Glutamatergic neuron (in vitro differentiated cells): ENCODE measurements around the gene HRH2. TPM values are rescaled to one million over a fixed set of nuclear protein-coding genes. Genes with fewer than 3 reads are reported as not detected.

ENCODE experiments used
- DNase-seq: peaks from one replicate; pipeline ENCODE4 v3.0.0; 2022
- H3K27ac Mint-ChIP-seq: one replicate; pipeline ENCODE4 v1.8.0; 2020; ENCODE audit warnings: mild to moderate bottlenecking, mixed read lengths, inconsistent platforms; ENCODE audit not compliant: unreplicated experiment
- H3K27me3 Mint-ChIP-seq: one replicate; pipeline ENCODE4 v1.8.0; 2020; ENCODE audit warnings: mild to moderate bottlenecking, moderate library complexity, mixed read lengths, inconsistent platforms; ENCODE audit not compliant: unreplicated experiment
- H3K36me3 Mint-ChIP-seq: one replicate; pipeline ENCODE4 v1.8.0; 2020; ENCODE audit warnings: mild to moderate bottlenecking, mixed read lengths, inconsistent platforms; ENCODE audit not compliant: unreplicated experiment
- H3K4me1 Mint-ChIP-seq: one replicate; pipeline ENCODE4 v1.8.0; 2020; ENCODE audit warnings: mild to moderate bottlenecking, low read depth, mixed read lengths, inconsistent platforms; ENCODE audit not compliant: unreplicated experiment
- H3K4me3 Mint-ChIP-seq: one replicate; pipeline ENCODE4 v1.8.0; 2020; ENCODE audit warnings: mild to moderate bottlenecking, mixed read lengths, inconsistent platforms; ENCODE audit not compliant: unreplicated experiment
- H3K9me3 Mint-ChIP-seq: one replicate; pipeline ENCODE4 v1.8.0; 2020; ENCODE audit warnings: mild to moderate bottlenecking, moderate library complexity, mixed read lengths, inconsistent platforms; ENCODE audit not compliant: unreplicated experiment
- total RNA-seq: library from RNA; stranded (reverse); fragmentation: NEBNext Ultra II Directional; extraction: Animal tissue kit (Norgen Biotek cat#: 25700); gene quantifications from one replicate; pipeline ENCODE4 v1.2.1, GENCODE V29; 2021; ENCODE audit not compliant: unreplicated experiment
- TF ChIP-seq, protein P1 (sequence below): fragments of 200-600 bp; sonication (generic); IDR thresholded peaks from one replicate; pipeline ENCODE4 v1.5.0; 2021; ENCODE audit not compliant: partially characterized antibody, unreplicated experiment

HRH2 gene
- total RNA-seq, 1 donor from 2014 or later: not detected

DNA sequence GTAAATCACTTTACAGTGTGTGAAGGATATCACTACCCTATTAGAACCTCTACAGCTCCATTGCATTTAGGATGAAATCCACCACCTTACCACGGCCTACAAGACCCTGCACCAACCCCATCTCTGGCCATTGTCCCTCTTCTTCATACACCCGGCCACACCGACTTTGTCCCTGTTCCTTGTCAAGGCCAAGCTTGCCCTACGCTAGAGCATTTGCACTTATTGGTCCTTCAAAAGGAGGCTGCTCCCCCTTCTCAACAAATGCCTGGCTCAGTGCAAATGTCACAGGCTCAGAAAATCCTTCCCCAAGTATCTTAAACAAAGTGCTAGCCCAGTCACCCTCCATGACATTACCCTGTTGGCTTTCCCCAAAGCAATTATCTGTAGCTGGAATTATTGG, 4.1 kb upstream of the HRH2 start:
- H3K4me3 Mint-ChIP-seq: no peak overlapping the region
- H3K9me3 Mint-ChIP-seq: peaks cover 7% of the 10 kb centered on the region
- no peak for DNase-seq
- no peak overlapping the region for H3K27ac Mint-ChIP-seq
- H3K27me3 Mint-ChIP-seq: peaks cover 11% of the 10 kb centered on the region
- peaks cover 4% of the 10 kb centered on the region for H3K4me1 Mint-ChIP-seq
- peaks cover 25% of the 10 kb centered on the region for H3K36me3 Mint-ChIP-seq
- TF ChIP-seq, protein P1, sequence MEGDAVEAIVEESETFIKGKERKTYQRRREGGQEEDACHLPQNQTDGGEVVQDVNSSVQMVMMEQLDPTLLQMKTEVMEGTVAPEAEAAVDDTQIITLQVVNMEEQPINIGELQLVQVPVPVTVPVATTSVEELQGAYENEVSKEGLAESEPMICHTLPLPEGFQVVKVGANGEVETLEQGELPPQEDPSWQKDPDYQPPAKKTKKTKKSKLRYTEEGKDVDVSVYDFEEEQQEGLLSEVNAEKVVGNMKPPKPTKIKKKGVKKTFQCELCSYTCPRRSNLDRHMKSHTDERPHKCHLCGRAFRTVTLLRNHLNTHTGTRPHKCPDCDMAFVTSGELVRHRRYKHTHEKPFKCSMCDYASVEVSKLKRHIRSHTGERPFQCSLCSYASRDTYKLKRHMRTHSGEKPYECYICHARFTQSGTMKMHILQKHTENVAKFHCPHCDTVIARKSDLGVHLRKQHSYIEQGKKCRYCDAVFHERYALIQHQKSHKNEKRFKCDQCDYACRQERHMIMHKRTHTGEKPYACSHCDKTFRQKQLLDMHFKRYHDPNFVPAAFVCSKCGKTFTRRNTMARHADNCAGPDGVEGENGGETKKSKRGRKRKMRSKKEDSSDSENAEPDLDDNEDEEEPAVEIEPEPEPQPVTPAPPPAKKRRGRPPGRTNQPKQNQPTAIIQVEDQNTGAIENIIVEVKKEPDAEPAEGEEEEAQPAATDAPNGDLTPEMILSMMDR: no peak

DNA sequence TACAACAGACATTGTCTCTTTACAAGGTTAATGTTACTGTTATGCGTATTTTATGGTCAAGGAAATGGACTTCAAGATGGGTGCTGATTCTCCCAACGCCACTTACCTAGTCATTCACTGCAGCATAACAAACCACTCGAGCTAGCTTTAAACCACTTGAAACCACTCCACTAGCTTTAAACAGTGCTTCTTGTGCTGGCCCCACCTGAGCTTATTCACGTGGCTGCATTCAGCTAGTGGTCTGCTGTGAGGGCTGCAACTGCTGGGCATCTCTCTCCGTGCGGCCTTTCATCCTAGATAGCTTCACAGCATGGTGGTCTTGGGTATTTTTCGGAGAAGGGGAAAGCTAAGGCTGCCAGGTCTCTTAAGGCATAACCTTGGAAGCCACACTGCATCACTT, 3.5 kb upstream of the HRH2 start:
- Mint-ChIP-seq H3K4me1 (peaks cover 4% of the 10 kb centered on the region), H3K4me3 (no peak overlapping the region), H3K27me3 (peaks cover 12% of the 10 kb centered on the region), H3K36me3 (peaks cover 19% of the 10 kb centered on the region), H3K9me3 (peaks cover 9% of the 10 kb centered on the region), H3K27ac (no peak overlapping the region)
- TF ChIP-seq, protein P1: no peak
- DNase-seq: no peak

DNA sequence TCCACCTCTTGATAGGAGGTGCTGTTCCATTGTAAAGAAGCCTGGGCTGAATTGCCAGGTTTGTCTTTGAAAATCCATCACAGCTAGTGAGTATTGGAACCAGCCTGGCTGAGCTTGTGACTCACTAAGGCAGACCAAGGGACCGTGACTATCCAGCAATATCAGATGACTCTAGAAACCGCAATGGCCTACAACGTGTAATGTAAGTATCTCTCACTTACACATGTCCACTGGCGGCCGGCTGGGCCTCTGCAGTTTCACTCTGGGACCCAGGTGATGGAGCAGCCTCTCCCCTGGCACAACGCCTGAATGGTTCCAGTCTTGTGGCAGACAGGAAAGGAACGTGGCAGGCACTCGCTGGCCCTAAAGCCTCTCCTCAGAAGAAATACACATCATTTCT, 3.1 kb upstream of the HRH2 start:
- peaks cover 9% of the 10 kb centered on the region for H3K9me3 Mint-ChIP-seq
- peaks cover 12% of the 10 kb centered on the region for H3K27me3 Mint-ChIP-seq
- TF ChIP-seq, protein P1: no peak
- H3K4me1 Mint-ChIP-seq: peaks cover 4% of the 10 kb centered on the region
- no peak overlapping the region for H3K4me3 Mint-ChIP-seq
- no peak overlapping the region for H3K27ac Mint-ChIP-seq
- no peak for DNase-seq
- peaks cover 18% of the 10 kb centered on the region for H3K36me3 Mint-ChIP-seq

DNA sequence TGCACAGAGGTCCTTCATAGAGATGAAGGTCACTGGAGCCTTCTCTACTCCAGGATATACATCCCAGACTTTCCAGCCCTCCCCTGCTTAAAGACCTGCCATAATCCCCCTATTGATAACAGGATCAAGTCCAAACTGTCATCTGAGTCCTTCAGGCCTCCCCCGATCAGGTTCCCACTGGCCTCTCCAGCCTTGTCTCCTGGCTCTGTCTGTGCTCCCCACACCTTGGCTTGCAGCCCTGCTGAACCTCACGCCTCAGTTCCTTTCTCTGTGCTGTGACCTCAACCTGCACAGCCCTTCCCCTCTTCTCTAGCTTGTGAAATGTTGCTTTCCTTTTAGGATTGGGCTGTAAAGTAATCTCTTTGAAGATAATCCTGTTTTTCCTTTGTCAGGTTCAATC, 2.5 kb upstream of the HRH2 start:
- H3K27ac Mint-ChIP-seq: no peak overlapping the region
- peaks cover 12% of the 10 kb centered on the region for H3K27me3 Mint-ChIP-seq
- peaks cover 9% of the 10 kb centered on the region for H3K9me3 Mint-ChIP-seq
- no peak for DNase-seq
- peaks cover 14% of the 10 kb centered on the region for H3K36me3 Mint-ChIP-seq
- H3K4me3 Mint-ChIP-seq: no peak overlapping the region
- H3K4me1 Mint-ChIP-seq: peaks cover 4% of the 10 kb centered on the region
- TF ChIP-seq, protein P1: no peak

DNA sequence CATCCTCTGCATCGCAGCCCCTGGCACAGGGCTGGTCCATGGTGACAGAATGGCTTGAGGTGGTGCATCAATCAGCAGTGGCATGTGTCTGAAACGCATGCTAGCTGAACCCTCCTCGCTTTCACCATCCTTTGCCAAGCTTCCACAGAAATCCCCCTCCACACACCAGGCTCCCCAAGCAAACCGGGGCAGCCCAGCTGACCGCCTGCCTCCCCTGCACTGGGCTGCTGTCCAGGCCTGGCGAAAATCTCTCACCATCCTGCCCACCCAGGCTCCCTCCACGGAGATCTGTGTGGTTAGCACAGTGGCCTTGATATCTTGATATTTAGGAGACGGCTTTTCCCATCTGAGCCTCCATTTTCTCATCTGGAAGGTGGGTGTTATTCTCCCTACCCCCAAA, 905 bp upstream of the HRH2 start:
- Mint-ChIP-seq H3K27ac (no peak overlapping the region), H3K27me3 (peaks cover 12% of the 10 kb centered on the region), H3K9me3 (peaks cover 6% of the 10 kb centered on the region), H3K36me3 (peaks cover 5% of the 10 kb centered on the region), H3K4me1 (peaks cover 4% of the 10 kb centered on the region), H3K4me3 (no peak overlapping the region)
- no peak for DNase-seq
- TF ChIP-seq, protein P1: no peak
